ENCODE measurements around the gene ZNF813.
"Not testable (repeated sequence)": the region's sequence is repeated elsewhere in the genome, so short reads cannot be mapped to it uniquely, and the experiment has no call there.

ZNF813 gene

GRCh38 chr19:53467485-53468262, at the start of gene ZNF813:
TSS of gene ZNF813 (plus strand) at chr19:53467733. CDS start at chr19:53483823, 16,090 bp downstream.
- DNase-seq (ENCODE audit: low read depth) = peak; percentile 84
- TF ChIP-seq CTCF (conservative IDR thresholded peaks at IDR 0.05; ENCODE audit: low read depth, low read length) = no peak
- peak within 1 kb of the TSS; percentile 80 for H3K4me3 ChIP-seq (ENCODE audit: low read depth, low read length)

- not testable (repeated sequence) for DNase-seq (ENCODE audit: low read depth); H3K4me3 ChIP-seq (ENCODE audit: low read depth, low read length)
Measured at GRCh38 chr19:53420520-53421315, 46.8 kb upstream of the ZNF813 start.

- H3K4me3 ChIP-seq (ENCODE audit: low read depth, low read length) = no peak overlapping the region
- TF ChIP-seq CTCF (conservative IDR thresholded peaks at IDR 0.05; ENCODE audit: low read depth, low read length) = no peak
- DNase-seq (ENCODE audit: low read depth) = no peak
Measured at GRCh38 chr19:53422551-53422950, 45.0 kb upstream of the ZNF813 start.

GRCh38 chr19:53423074-53423473, 44.5 kb upstream of the ZNF813 start:
- not testable (repeated sequence) for DNase-seq (ENCODE audit: low read depth); H3K4me3 ChIP-seq (ENCODE audit: low read depth, low read length)

- peak; percentile 33 for TF ChIP-seq CTCF (conservative IDR thresholded peaks at IDR 0.05; ENCODE audit: low read depth, low read length)
- peak; percentile 44 for DNase-seq (ENCODE audit: low read depth)
- H3K4me3 ChIP-seq (ENCODE audit: low read depth, low read length) = not testable (repeated sequence)
Measured at GRCh38 chr19:53423680-53424079, 43.9 kb upstream of the ZNF813 start.

GRCh38 chr19:53424968-53425597, 42.5 kb upstream of the ZNF813 start:
- no peak overlapping the region for H3K4me3 ChIP-seq (ENCODE audit: low read depth, low read length)
- peak; percentile 85 for DNase-seq (ENCODE audit: low read depth)
- peak; percentile 90 for TF ChIP-seq CTCF (conservative IDR thresholded peaks at IDR 0.05; ENCODE audit: low read depth, low read length)

GRCh38 chr19:53431399-53432087, 36.0 kb upstream of the ZNF813 start, which contains the start of gene ZNF761:
TSS of gene ZNF761 (plus strand) at chr19:53431984. CDS start at chr19:53447269, 15,285 bp downstream.
- TF ChIP-seq CTCF (conservative IDR thresholded peaks at IDR 0.05; ENCODE audit: low read depth, low read length) = peak; percentile 54
- peak; percentile 92 for DNase-seq (ENCODE audit: low read depth)
- peak within 1 kb of the TSS; percentile 81 for H3K4me3 ChIP-seq (ENCODE audit: low read depth, low read length)

Data from choroid plexus epithelial cell (primary cell).